Karpas-422 (cell line): ENCODE data around the gene MICAL2. TPM values are rescaled to one million over a fixed set of nuclear protein-coding genes. Genes with fewer than 3 reads are reported as not detected.

ENCODE experiments used
- DNase-seq: peaks from one replicate; pipeline ENCODE4 v3.0.0-alpha.2; 2015
- H2AFZ ChIP-seq: fragments of 200-600 bp; sonication (generic); 2 replicates; pipeline ENCODE4 v1.6.1; 2014; ENCODE audit warnings: antibody characterized with exemption, low read length, mixed read lengths
- H3K27ac ChIP-seq: fragments of 200-600 bp; sonication (generic); 2 replicates; pipeline ENCODE4 v1.5.1; 2014; ENCODE audit warnings: mild to moderate bottlenecking, low read length, moderate library complexity
- H3K27me3 ChIP-seq: fragments of 200-600 bp; sonication (generic); 2 replicates; pipeline ENCODE4 v1.6.1; 2014; ENCODE audit warnings: low read length, mixed read lengths
- H3K36me3 ChIP-seq: fragments of 200-600 bp; sonication (generic); 2 replicates; pipeline ENCODE4 v1.6.1; 2014; ENCODE audit warnings: low read length, mixed read lengths; ENCODE audit not compliant: insufficient read depth
- H3K4me1 ChIP-seq: fragments of 200-600 bp; sonication (generic); 2 replicates; pipeline ENCODE4 v1.6.1; 2014; ENCODE audit warnings: mild to moderate bottlenecking, low read length, mixed read lengths
- H3K4me2 ChIP-seq: fragments of 200-600 bp; sonication (generic); 2 replicates; pipeline ENCODE4 v1.6.1; 2014; ENCODE audit warnings: low read length, low read depth, mild to moderate bottlenecking; ENCODE audit not compliant: poor library complexity, severe bottlenecking
- H3K4me3 ChIP-seq: fragments of 200-600 bp; sonication (generic); 2 replicates; pipeline ENCODE4 v1.5.1; 2014; ENCODE audit warnings: mild to moderate bottlenecking, antibody characterized with exemption, low read length, mixed read lengths
- H3K79me2 ChIP-seq: fragments of 200-600 bp; sonication (generic); 2 replicates; pipeline ENCODE4 v1.6.1; 2014; ENCODE audit warnings: mild to moderate bottlenecking, low read length, mixed read lengths
- H3K9ac ChIP-seq: fragments of 200-600 bp; sonication (generic); 2 replicates; pipeline ENCODE4 v1.6.0; 2014; ENCODE audit warnings: low read length
- H3K9me2 ChIP-seq: fragments of 200-600 bp; sonication (generic), shearing (Covaris generic); replicated peaks from 2 replicates; pipeline ENCODE4 v1.6.0; 2014; ENCODE audit warnings: mild to moderate bottlenecking, low read length, moderate library complexity; ENCODE audit not compliant: insufficient read depth
- H3K9me3 ChIP-seq: fragments of 300-700, 200-600 bp; sonication (generic); 2 replicates; pipeline ENCODE4 v1.6.1; 2014; ENCODE audit warnings: low read length, mixed read lengths
- H4K20me1 ChIP-seq: fragments of 200-600 bp; sonication (generic); 2 replicates; pipeline ENCODE4 v1.6.1; 2014; ENCODE audit warnings: mild to moderate bottlenecking, antibody characterized with exemption, low read length, low read depth; ENCODE audit not compliant: insufficient read depth
- total RNA-seq: library from RNA; depleted of rRNA; stranded (reverse); fragments of >200 nt; shearing (Covaris generic); gene quantifications from 2 replicates; pipeline ENCODE4 v1.2.3, GENCODE V29; 2014; ENCODE audit warnings: low replicate concordance; rRNA removed

The MICAL2 gene, protein sequence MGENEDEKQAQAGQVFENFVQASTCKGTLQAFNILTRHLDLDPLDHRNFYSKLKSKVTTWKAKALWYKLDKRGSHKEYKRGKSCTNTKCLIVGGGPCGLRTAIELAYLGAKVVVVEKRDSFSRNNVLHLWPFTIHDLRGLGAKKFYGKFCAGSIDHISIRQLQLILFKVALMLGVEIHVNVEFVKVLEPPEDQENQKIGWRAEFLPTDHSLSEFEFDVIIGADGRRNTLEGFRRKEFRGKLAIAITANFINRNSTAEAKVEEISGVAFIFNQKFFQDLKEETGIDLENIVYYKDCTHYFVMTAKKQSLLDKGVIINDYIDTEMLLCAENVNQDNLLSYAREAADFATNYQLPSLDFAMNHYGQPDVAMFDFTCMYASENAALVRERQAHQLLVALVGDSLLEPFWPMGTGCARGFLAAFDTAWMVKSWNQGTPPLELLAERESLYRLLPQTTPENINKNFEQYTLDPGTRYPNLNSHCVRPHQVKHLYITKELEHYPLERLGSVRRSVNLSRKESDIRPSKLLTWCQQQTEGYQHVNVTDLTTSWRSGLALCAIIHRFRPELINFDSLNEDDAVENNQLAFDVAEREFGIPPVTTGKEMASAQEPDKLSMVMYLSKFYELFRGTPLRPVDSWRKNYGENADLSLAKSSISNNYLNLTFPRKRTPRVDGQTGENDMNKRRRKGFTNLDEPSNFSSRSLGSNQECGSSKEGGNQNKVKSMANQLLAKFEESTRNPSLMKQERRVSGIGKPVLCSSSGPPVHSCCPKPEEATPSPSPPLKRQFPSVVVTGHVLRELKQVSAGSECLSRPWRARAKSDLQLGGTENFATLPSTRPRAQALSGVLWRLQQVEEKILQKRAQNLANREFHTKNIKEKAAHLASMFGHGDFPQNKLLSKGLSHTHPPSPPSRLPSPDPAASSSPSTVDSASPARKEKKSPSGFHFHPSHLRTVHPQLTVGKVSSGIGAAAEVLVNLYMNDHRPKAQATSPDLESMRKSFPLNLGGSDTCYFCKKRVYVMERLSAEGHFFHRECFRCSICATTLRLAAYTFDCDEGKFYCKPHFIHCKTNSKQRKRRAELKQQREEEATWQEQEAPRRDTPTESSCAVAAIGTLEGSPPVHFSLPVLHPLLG
- total RNA-seq, result 0.69 and 0.93 TPM in 2 replicates

DNA sequence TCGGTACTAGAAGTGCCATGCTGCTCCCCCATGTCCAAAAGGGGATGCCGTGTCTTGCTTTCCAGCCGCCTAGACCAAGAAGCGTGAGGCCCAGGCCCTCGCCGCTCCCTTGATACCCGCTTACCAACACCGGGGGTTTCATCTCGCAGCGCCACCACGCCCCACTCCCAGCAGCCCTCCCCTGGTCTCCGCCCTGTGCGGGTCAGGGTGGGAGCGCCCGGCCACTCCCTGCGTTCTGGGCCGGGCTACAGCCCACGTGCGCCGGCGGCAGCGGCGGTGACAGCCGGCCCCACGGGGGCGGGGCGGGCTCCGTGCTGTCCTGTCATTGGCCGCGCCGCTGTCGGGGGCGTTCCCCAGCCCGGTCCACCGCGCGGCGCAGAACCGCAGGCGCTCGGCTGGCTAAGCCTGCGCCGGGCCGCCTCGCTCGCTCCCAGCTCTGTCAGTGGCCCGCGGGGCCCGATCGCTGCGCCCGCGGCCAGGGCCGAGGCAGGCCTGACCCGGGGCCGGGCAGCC is at the start of gene MICAL2:
TSS of gene MICAL2 (plus strand) at position 390 of the 513 bp plus-strand sequence. CDS start 51,566 bp downstream, outside the sequence.
- H3K27ac ChIP-seq, result no peak within 1 kb of the TSS
- no peak within 1 kb of the TSS for H3K4me2 ChIP-seq
- no peaks in the 10 kb centered on the region for H3K79me2 ChIP-seq
- H3K4me3 ChIP-seq, result no peak within 1 kb of the TSS
- H3K9me3 ChIP-seq, result no peaks in the 10 kb centered on the region
- H3K27me3 ChIP-seq, result no peaks in the 10 kb centered on the region
- H3K9ac ChIP-seq, result no peak within 1 kb of the TSS
- no peak for DNase-seq
- no peaks in the 10 kb centered on the region for H3K9me2 ChIP-seq
- no peaks in the 10 kb centered on the region for H3K36me3 ChIP-seq
- no peak within 1 kb of the TSS for H2AFZ ChIP-seq
- no peaks in the 10 kb centered on the region for H4K20me1 ChIP-seq
- H3K4me1 ChIP-seq, result no peaks in the 10 kb centered on the region

DNA sequence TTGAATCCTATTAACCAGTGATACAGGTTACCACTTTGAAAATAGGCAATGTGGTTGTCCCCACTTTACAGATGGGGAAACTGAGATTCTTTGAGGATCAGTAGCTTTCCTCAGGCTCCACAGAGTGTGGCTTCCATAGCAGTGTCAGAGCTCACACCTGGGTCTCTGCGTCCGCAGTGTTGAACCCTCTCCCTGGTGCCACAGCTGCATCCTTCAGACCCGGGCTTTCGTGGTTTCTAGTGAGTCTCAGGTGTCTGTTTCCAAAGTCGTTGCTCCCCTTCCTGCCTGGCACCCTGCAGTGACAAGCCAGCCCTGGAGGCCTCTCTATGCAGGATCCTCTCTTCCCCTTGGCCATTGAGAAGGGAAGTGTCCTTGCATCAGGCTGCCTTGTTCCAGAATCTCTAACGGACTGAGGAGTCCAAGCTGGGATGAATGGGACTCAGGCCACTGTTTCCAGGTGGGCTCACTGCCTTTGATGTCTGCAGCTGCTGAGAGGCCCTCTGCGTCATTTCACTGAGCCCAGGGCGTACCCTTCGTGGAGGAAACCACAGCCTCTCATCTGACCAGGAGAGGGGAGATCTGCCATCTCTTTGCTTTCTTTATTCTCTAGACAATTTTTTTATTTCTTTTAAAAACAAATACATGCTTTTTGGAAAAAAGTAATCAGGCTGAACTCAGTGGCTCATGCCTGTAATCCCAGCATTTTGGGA is 48.4 kb upstream of the MICAL2 start:
- H3K79me2 ChIP-seq, result no peaks in the 10 kb centered on the region
- no peaks in the 10 kb centered on the region for H3K9me2 ChIP-seq
- no peak overlapping the region for H2AFZ ChIP-seq
- no peaks in the 10 kb centered on the region for H3K27me3 ChIP-seq
- no peaks in the 10 kb centered on the region for H3K4me1 ChIP-seq
- H3K4me2 ChIP-seq, result no peak overlapping the region
- no peaks in the 10 kb centered on the region for H3K36me3 ChIP-seq
- H3K9ac ChIP-seq, result no peak overlapping the region
- no peak overlapping the region for H3K4me3 ChIP-seq
- no peak overlapping the region for H3K27ac ChIP-seq
- DNase-seq, result no peak
- H3K9me3 ChIP-seq, result peaks cover 3% of the 10 kb centered on the region; the same call in 1 of the 2 replicates
- H4K20me1 ChIP-seq, result no peaks in the 10 kb centered on the region

DNA sequence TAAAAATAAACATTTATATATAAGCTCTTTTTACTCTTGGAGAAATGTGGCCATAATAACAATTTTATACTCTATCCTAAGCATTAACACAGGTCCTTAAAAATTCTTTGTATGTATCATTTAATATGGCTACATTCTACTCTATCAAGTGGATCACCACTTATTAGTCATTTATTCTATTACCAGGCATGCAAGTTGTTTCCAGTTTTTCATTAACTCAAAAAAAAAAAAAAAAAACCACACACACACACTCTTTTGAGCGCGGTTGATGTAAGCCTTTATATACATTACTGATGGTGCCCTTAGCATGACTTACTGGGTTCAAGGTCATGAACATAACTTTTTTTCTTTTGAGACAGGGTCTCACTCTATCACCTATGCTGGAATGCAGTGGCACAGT is 47.1 kb upstream of the MICAL2 start:
- Histone ChIP-seq H3K9me2 (no peaks in the 10 kb centered on the region), H3K4me3 (no peak overlapping the region), H3K4me2 (no peak overlapping the region), H3K4me1 (no peaks in the 10 kb centered on the region), H4K20me1 (no peaks in the 10 kb centered on the region), H3K9me3 (no peaks in the 10 kb centered on the region), H3K79me2 (no peaks in the 10 kb centered on the region), H3K9ac (no peak overlapping the region), H3K36me3 (no peaks in the 10 kb centered on the region), H3K27ac (no peak overlapping the region), H3K27me3 (no peaks in the 10 kb centered on the region), H2AFZ (no peak overlapping the region)
- no peak for DNase-seq

GRCh38 chr11:12064136-12064953 is 46.0 kb upstream of the MICAL2 start:
- Histone ChIP-seq H2AFZ (no peak overlapping the region), H3K9me2 (no peaks in the 10 kb centered on the region), H3K4me2 (no peak overlapping the region), H3K79me2 (no peaks in the 10 kb centered on the region), H3K27ac (no peak overlapping the region), H4K20me1 (no peaks in the 10 kb centered on the region), H3K36me3 (no peaks in the 10 kb centered on the region), H3K4me3 (no peak overlapping the region), H3K9ac (no peak overlapping the region), H3K4me1 (no peaks in the 10 kb centered on the region), H3K9me3 (no peaks in the 10 kb centered on the region), H3K27me3 (no peaks in the 10 kb centered on the region)
- DNase-seq, result no peak

DNA sequence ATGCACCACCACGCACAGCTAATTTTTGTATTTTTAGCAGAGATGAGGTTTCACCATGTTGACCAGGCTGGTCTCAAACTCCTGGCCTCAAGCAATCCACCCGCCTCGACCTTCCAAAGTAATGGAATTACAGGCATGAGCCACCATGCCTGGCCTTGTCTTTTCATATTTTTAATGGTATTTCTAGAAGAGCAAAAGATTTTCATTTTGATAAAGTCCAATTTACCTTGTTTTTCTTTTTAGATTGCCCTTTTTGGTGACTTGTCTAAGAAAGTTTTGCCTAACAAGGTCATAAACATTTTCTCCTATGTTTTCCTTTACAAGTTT is 45.5 kb upstream of the MICAL2 start:
- no peak for DNase-seq
- H3K27ac ChIP-seq, result no peak overlapping the region
- H4K20me1 ChIP-seq, result no peaks in the 10 kb centered on the region
- no peak overlapping the region for H3K4me3 ChIP-seq
- no peaks in the 10 kb centered on the region for H3K27me3 ChIP-seq
- no peaks in the 10 kb centered on the region for H3K79me2 ChIP-seq
- no peak overlapping the region for H3K9ac ChIP-seq
- H3K4me2 ChIP-seq, result no peak overlapping the region
- H3K9me3 ChIP-seq, result no peaks in the 10 kb centered on the region
- H3K36me3 ChIP-seq, result no peaks in the 10 kb centered on the region
- H3K4me1 ChIP-seq, result no peaks in the 10 kb centered on the region
- H3K9me2 ChIP-seq, result no peaks in the 10 kb centered on the region
- H2AFZ ChIP-seq, result no peak overlapping the region

DNA sequence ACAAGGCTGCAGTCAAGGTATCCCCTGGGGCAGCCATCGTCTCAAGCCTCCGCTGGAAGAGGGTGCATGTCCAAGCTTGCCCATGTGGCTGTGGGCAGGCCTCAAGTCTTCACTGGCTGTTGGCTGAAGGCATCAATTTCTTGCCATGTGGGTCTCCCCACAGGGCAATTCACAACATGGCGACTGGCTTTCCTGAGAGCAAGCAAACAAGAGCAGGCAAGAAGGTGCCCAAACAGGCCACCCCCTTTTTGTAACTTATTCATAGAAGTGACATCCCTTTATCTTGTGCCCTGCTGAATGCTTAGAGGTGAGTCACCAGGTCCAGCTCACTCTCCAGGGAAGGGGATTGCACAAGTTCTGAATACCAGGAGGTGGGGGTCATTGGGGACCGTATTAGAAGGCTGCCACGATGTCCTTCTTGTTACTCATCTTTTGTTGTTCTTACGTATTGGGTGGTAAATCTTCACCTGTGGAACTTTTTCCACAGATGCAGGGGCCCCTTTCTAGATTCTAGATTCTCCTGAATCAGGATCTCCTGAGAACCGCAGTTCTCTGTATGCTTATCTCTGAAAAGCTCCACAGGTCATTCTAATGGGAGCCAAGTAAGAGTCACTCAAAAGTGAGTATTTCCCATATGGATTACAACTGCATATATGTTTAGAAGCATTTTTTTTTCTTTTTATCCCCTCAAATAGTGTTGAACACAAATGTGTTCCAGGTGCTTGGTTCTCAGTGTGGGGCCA is 44.2 kb upstream of the MICAL2 start:
- Histone ChIP-seq H3K4me1 (no peaks in the 10 kb centered on the region), H3K9ac (no peak overlapping the region), H3K4me2 (no peak overlapping the region)

More for the DNA sequence above, 44.2 kb upstream of the MICAL2 start:
- DNase-seq, result no peak
- no peaks in the 10 kb centered on the region for H3K36me3 ChIP-seq
- no peaks in the 10 kb centered on the region for H3K27me3 ChIP-seq
- H4K20me1 ChIP-seq, result no peaks in the 10 kb centered on the region
- H3K27ac ChIP-seq, result no peak overlapping the region
- H3K4me3 ChIP-seq, result no peak overlapping the region
- H3K9me2 ChIP-seq, result no peaks in the 10 kb centered on the region
- H3K79me2 ChIP-seq, result no peaks in the 10 kb centered on the region
- H3K9me3 ChIP-seq, result no peaks in the 10 kb centered on the region
- no peak overlapping the region for H2AFZ ChIP-seq
